ENCODE measurements around the gene NR2F2.

Gene NR2F2

DNA sequence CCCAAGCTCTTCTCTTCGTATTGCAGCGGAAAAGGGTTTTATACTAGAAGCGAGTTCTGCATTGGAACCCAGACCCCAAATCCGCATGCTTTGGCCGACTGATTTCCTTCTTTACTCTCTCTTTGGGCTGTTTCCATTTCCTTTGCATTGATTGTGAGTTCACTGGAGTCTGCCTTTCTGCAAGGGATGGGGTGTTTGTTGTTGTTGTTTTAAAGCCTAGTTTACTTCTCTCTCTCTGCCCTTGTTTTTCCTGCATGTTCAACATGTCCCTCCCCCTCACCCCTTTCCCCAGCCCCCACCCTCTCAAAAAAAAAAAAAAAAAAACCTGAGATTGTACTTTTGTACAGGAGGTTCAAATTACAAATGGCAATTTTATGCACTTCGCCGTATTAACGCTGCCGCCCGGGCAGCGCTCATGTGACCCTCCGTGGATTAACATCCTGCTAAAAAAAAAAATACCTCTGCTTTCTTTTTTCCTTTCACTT lies 2.2 kb downstream of the NR2F2 start:
- H3K4me1 ChIP-seq (ENCODE audit: insufficient read depth, low read length) = peaks cover 57% of the 10 kb centered on the region

GRCh38 chr15:96333131-96334016 lies 2.9 kb downstream of the NR2F2 start:
- peaks cover 96% of the 10 kb centered on the region for H3K27me3 ChIP-seq (ENCODE audit: insufficient read depth, low read length)
- no peaks in the 10 kb centered on the region; the same call in 1 of the 2 replicates for H3K36me3 ChIP-seq (ENCODE audit: insufficient read depth, low read length)
- no peak overlapping the region for H3K27ac ChIP-seq (ENCODE audit: low read depth, low read length)
- peak overlapping the region; percentile 43; the same call in 1 of the 2 replicates for H3K9ac ChIP-seq (ENCODE audit: low read depth, low read length)
- H3K4me1 ChIP-seq (ENCODE audit: insufficient read depth, low read length) = peaks cover 57% of the 10 kb centered on the region
- H3K9me3 ChIP-seq (ENCODE audit: insufficient read depth, low read depth, low read length) = no peaks in the 10 kb centered on the region
- WGBS = under 1% methylated on average over 62 of the region's 67 CpGs
- H3K4me3 ChIP-seq (ENCODE audit: low read length) = peak overlapping the region; percentile 51

More for the DNA sequence above, 2.2 kb downstream of the NR2F2 start:
- 2% methylated on average over 12 of the region's 12 CpGs for WGBS
- peak overlapping the region; percentile 49; the same call in 1 of the 2 replicates for H3K9ac ChIP-seq (ENCODE audit: low read depth, low read length)
- H3K36me3 ChIP-seq (ENCODE audit: insufficient read depth, low read length) = no peaks in the 10 kb centered on the region; the same call in 1 of the 2 replicates
- peak overlapping the region; percentile 51 for H3K4me3 ChIP-seq (ENCODE audit: low read length)
- H3K27me3 ChIP-seq (ENCODE audit: insufficient read depth, low read length) = peaks cover 96% of the 10 kb centered on the region
- H3K9me3 ChIP-seq (ENCODE audit: insufficient read depth, low read depth, low read length) = no peaks in the 10 kb centered on the region
- H3K27ac ChIP-seq (ENCODE audit: low read depth, low read length) = no peak overlapping the region

DNA sequence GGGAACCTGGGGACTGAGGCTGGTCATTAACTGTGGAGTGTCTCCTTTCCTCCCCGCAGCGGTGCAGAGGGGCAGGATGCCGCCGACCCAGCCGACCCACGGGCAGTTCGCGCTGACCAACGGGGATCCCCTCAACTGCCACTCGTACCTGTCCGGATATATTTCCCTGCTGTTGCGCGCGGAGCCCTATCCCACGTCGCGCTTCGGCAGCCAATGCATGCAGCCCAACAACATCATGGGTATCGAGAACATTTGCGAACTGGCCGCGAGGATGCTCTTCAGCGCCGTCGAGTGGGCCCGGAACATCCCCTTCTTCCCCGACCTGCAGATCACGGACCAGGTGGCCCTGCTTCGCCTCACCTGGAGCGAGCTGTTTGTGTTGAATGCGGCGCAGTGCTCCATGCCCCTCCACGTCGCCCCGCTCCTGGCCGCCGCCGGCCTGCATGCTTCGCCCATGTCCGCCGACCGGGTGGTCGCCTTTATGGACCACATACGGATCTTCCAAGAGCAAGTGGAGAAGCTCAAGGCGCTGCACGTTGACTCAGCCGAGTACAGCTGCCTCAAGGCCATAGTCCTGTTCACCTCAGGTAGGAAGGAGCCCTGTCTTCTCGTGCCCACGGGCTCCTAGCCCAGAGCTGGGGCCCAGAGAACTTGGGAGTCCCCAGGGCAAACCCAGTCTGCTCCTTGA lies 3.7 kb downstream of the NR2F2 start:
- 0 out of 2 replicates have a peak overlapping the region, but pooled peaks have one; percentile 5 for H3K9ac ChIP-seq (ENCODE audit: low read depth, low read length)

GRCh38 chr15:96334705-96335410 lies 4.4 kb downstream of the NR2F2 start:
- no peak overlapping the region for H3K27ac ChIP-seq (ENCODE audit: low read depth, low read length)
- no peaks in the 10 kb centered on the region for H3K9me3 ChIP-seq (ENCODE audit: insufficient read depth, low read depth, low read length)
- 22% methylated on average over 5 of the region's 5 CpGs for WGBS
- H3K36me3 ChIP-seq (ENCODE audit: insufficient read depth, low read length) = no peaks in the 10 kb centered on the region; the same call in 1 of the 2 replicates
- H3K4me3 ChIP-seq (ENCODE audit: low read length) = peak overlapping the region; percentile 51; the same call in 1 of the 2 replicates
- peaks cover 96% of the 10 kb centered on the region for H3K27me3 ChIP-seq (ENCODE audit: insufficient read depth, low read length)
- peaks cover 62% of the 10 kb centered on the region for H3K4me1 ChIP-seq (ENCODE audit: insufficient read depth, low read length)
- H3K9ac ChIP-seq (ENCODE audit: low read depth, low read length) = 0 out of 2 replicates have a peak overlapping the region, but pooled peaks have one; percentile 5

More for the DNA sequence above, 3.7 kb downstream of the NR2F2 start:
- Histone ChIP-seq H3K27ac (ENCODE audit: low read depth, low read length) (no peak overlapping the region), H3K4me3 (ENCODE audit: low read length) (peak overlapping the region; percentile 51), H3K27me3 (ENCODE audit: insufficient read depth, low read length) (peaks cover 96% of the 10 kb centered on the region), H3K4me1 (ENCODE audit: insufficient read depth, low read length) (peaks cover 62% of the 10 kb centered on the region), H3K36me3 (ENCODE audit: insufficient read depth, low read length) (no peaks in the 10 kb centered on the region; the same call in 1 of the 2 replicates), H3K9me3 (ENCODE audit: insufficient read depth, low read depth, low read length) (no peaks in the 10 kb centered on the region)
- WGBS = 5% methylated on average over 49 of the region's 49 CpGs

GRCh38 chr15:96335411-96336024 lies 5.0 kb downstream of the NR2F2 start:
- H3K27me3 ChIP-seq (ENCODE audit: insufficient read depth, low read length) = peaks cover 98% of the 10 kb centered on the region
- H3K9ac ChIP-seq (ENCODE audit: low read depth, low read length) = no peak overlapping the region
- H3K4me1 ChIP-seq (ENCODE audit: insufficient read depth, low read length) = peaks cover 64% of the 10 kb centered on the region
- peak overlapping the region; percentile 51; the same call in 1 of the 2 replicates for H3K4me3 ChIP-seq (ENCODE audit: low read length)
- H3K36me3 ChIP-seq (ENCODE audit: insufficient read depth, low read length) = no peaks in the 10 kb centered on the region; the same call in 1 of the 2 replicates
- WGBS = 14% methylated on average over 4 of the region's 6 CpGs
- H3K27ac ChIP-seq (ENCODE audit: low read depth, low read length) = no peak overlapping the region
- H3K9me3 ChIP-seq (ENCODE audit: insufficient read depth, low read depth, low read length) = no peaks in the 10 kb centered on the region

DNA sequence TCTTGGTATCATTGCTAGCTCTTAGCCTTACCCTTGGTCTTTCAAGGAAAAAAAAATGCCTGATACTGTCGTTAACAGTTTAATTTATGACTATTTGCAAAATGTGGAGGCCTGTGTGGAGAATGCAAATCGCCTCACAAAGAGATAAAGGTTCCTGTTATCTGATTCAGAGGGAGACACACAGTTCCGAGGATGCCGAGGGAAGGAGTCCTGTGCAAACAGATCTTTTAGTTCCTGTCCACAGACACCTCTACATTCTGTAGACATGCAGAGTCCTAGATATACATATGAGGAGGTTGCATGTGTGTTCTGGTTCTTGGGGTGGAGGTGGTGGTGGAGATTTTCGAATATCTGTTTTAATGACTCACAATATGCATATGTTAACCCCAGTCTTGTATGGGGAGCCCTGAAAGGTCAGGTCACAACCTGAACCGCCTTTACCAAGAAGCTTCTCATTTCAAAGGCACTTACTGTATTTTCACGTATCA lies 5.7 kb downstream of the NR2F2 start:
- 3% methylated on average over 7 of the region's 7 CpGs for WGBS
- Histone ChIP-seq H3K27me3 (ENCODE audit: insufficient read depth, low read length) (peaks cover 93% of the 10 kb centered on the region), H3K4me3 (ENCODE audit: low read length) (peak overlapping the region; percentile 51; the same call in 1 of the 2 replicates), H3K4me1 (ENCODE audit: insufficient read depth, low read length) (peaks cover 64% of the 10 kb centered on the region), H3K27ac (ENCODE audit: low read depth, low read length) (no peak overlapping the region), H3K36me3 (ENCODE audit: insufficient read depth, low read length) (no peaks in the 10 kb centered on the region; the same call in 1 of the 2 replicates), H3K9me3 (ENCODE audit: insufficient read depth, low read depth, low read length) (no peaks in the 10 kb centered on the region), H3K9ac (ENCODE audit: low read depth, low read length) (no peak overlapping the region)

GRCh38 chr15:96336596-96337364 lies 6.3 kb downstream of the NR2F2 start:
- peak overlapping the region; percentile 51 for H3K4me3 ChIP-seq (ENCODE audit: low read length)
- H3K27ac ChIP-seq (ENCODE audit: low read depth, low read length) = no peak overlapping the region
- WGBS = 1% methylated on average over 8 of the region's 9 CpGs
- H3K9me3 ChIP-seq (ENCODE audit: insufficient read depth, low read depth, low read length) = no peaks in the 10 kb centered on the region
- H3K9ac ChIP-seq (ENCODE audit: low read depth, low read length) = no peak overlapping the region
- H3K4me1 ChIP-seq (ENCODE audit: insufficient read depth, low read length) = peaks cover 64% of the 10 kb centered on the region
- no peaks in the 10 kb centered on the region; the same call in 1 of the 2 replicates for H3K36me3 ChIP-seq (ENCODE audit: insufficient read depth, low read length)
- peaks cover 93% of the 10 kb centered on the region for H3K27me3 ChIP-seq (ENCODE audit: insufficient read depth, low read length)

DNA sequence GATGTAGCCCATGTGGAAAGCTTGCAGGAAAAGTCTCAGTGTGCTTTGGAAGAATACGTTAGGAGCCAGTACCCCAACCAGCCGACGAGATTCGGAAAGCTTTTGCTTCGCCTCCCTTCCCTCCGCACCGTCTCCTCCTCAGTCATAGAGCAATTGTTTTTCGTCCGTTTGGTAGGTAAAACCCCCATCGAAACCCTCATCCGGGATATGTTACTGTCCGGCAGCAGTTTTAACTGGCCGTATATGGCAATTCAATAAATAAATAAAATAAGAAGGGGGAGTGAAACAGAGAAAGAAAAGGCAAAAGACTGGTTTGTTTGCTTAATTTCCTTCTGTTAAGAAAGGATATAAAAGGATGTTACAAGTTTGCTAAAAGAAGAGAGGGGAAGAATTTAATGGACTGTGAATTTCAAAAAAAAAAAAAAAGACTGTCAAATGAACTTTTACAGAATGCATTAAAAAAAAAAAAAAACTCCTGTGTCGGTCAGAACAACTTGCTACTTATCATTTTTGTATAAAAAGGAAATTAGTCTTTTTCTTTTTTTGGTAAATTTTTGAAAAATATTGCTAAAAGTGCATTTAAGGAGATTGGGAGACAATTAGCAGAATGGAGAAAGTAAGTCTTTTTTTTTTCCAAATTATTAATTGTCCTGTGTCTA lies 7.0 kb downstream of the NR2F2 start:
- Histone ChIP-seq H3K27me3 (ENCODE audit: insufficient read depth, low read length) (peaks cover 93% of the 10 kb centered on the region), H3K4me3 (ENCODE audit: low read length) (peak overlapping the region; percentile 51), H3K27ac (ENCODE audit: low read depth, low read length) (no peak overlapping the region), H3K9me3 (ENCODE audit: insufficient read depth, low read depth, low read length) (no peaks in the 10 kb centered on the region), H3K9ac (ENCODE audit: low read depth, low read length) (no peak overlapping the region), H3K36me3 (ENCODE audit: insufficient read depth, low read length) (no peaks in the 10 kb centered on the region; the same call in 1 of the 2 replicates), H3K4me1 (ENCODE audit: insufficient read depth, low read length) (peaks cover 70% of the 10 kb centered on the region)
- 5% methylated on average over 13 of the region's 14 CpGs for WGBS

DNA sequence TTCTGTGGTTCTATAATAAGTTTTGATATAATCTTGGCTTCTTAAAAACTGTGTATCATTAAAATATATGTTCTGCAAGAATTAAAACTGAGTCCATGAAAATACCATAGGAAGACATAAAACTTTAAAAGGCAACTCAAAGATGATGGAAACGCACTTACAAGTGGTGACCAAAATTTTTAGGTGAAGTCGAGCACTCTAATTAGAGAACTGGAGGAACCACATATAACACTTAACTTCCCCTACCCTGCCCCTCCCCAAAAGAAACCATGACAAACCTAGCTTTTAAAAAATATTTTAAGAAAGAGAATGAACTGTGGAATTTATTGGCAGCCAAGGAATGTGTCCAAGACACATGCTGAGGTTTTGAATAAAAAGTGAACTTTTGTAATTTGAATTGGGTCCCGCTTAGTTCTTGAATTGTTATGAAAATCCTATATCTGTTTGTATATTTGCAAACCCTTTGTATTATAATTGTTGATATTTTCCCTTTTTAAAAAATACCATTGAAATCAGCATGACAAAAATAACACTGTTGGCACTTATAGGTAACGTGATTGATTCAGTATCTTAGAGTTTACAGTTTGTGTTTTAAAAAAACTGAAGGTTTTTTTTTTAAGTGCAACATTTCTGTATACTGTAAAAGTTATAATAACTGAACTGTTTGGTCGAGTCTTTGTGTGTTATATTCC lies 7.7 kb downstream of the NR2F2 start:
- peaks cover 77% of the 10 kb centered on the region for H3K4me1 ChIP-seq (ENCODE audit: insufficient read depth, low read length)
- H3K27me3 ChIP-seq (ENCODE audit: insufficient read depth, low read length) = peaks cover 93% of the 10 kb centered on the region
- H3K36me3 ChIP-seq (ENCODE audit: insufficient read depth, low read length) = no peaks in the 10 kb centered on the region; the same call in 1 of the 2 replicates
- H3K9ac ChIP-seq (ENCODE audit: low read depth, low read length) = no peak overlapping the region
- WGBS = 11% methylated on average over 4 of the region's 5 CpGs
- no peak overlapping the region for H3K27ac ChIP-seq (ENCODE audit: low read depth, low read length)
- H3K4me3 ChIP-seq (ENCODE audit: low read length) = peak overlapping the region; percentile 51; the same call in 1 of the 2 replicates
- H3K9me3 ChIP-seq (ENCODE audit: insufficient read depth, low read depth, low read length) = no peaks in the 10 kb centered on the region

Measured in HUES64 (cell line).